Measurements from ENCODE around the gene ARHGEF5.

DNA sequence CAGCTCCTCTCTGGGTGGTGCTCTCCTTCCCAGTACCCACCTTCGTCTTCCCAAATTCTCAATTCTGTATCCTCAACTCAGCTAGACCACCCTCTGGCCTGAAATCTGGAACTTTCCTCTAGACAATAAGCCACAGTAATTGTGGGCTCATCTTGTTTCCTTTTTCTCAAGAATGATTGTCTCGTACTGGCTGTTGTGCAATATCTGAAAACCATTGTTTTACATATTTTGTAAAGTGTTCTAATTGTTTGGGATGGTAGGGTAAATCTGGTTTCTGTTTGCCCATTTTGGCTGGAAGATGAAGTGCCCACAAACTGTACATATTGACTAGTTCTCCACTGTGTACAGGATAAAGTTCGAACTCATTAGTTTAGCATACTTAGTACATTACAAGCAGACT is 59.6 kb downstream of the ARHGEF5 start:
- TF ChIP-seq SRF (IDR thresholded peaks at IDR 0.05; ENCODE audit: low read depth in 2 of 2, low read length in 2 of 2) (no peak), RAD21 (IDR thresholded peaks at IDR 0.05; ENCODE audit: insufficient read depth, low read depth, low read length) (no peak), PAX5 (IDR thresholded peaks at IDR 0.05; ENCODE audit: borderline replicate concordance, low read depth, low read length) (no peak), HDGF (IDR thresholded peaks at IDR 0.05) (no peak), CBX3 (IDR thresholded peaks at IDR 0.05; ENCODE audit: borderline replicate concordance, low read depth) (no peak), ESRRA (IDR thresholded peaks at IDR 0.05; ENCODE audit: low read length) (no peak), POLR2A (IDR thresholded peaks at IDR 0.05; ENCODE audit: low read depth, low read length) (no peak), POLR2AphosphoS5 (IDR thresholded peaks at IDR 0.05; ENCODE audit: low read length) (no peak)
- TF ChIP-seq, protein P1, sequence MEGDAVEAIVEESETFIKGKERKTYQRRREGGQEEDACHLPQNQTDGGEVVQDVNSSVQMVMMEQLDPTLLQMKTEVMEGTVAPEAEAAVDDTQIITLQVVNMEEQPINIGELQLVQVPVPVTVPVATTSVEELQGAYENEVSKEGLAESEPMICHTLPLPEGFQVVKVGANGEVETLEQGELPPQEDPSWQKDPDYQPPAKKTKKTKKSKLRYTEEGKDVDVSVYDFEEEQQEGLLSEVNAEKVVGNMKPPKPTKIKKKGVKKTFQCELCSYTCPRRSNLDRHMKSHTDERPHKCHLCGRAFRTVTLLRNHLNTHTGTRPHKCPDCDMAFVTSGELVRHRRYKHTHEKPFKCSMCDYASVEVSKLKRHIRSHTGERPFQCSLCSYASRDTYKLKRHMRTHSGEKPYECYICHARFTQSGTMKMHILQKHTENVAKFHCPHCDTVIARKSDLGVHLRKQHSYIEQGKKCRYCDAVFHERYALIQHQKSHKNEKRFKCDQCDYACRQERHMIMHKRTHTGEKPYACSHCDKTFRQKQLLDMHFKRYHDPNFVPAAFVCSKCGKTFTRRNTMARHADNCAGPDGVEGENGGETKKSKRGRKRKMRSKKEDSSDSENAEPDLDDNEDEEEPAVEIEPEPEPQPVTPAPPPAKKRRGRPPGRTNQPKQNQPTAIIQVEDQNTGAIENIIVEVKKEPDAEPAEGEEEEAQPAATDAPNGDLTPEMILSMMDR (IDR thresholded peaks at IDR 0.05 in 2 of 3, conservative IDR thresholded peaks at IDR 0.05 in 1 of 3; ENCODE audit: control insufficient read depth in 2 of 3, extremely low read depth in 1 of 3, insufficient read depth in 1 of 3, low read depth in 3 of 3, low read length in 3 of 3): no peak
- TF ChIP-seq, protein P2, sequence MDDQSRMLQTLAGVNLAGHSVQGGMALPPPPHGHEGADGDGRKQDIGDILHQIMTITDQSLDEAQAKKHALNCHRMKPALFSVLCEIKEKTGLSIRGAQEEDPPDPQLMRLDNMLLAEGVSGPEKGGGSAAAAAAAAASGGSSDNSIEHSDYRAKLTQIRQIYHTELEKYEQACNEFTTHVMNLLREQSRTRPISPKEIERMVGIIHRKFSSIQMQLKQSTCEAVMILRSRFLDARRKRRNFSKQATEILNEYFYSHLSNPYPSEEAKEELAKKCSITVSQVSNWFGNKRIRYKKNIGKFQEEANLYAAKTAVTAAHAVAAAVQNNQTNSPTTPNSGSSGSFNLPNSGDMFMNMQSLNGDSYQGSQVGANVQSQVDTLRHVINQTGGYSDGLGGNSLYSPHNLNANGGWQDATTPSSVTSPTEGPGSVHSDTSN (IDR thresholded peaks at IDR 0.05; ENCODE audit: insufficient replicate concordance, low read depth, low read length): no peak
- TF ChIP-seq, protein P3, sequence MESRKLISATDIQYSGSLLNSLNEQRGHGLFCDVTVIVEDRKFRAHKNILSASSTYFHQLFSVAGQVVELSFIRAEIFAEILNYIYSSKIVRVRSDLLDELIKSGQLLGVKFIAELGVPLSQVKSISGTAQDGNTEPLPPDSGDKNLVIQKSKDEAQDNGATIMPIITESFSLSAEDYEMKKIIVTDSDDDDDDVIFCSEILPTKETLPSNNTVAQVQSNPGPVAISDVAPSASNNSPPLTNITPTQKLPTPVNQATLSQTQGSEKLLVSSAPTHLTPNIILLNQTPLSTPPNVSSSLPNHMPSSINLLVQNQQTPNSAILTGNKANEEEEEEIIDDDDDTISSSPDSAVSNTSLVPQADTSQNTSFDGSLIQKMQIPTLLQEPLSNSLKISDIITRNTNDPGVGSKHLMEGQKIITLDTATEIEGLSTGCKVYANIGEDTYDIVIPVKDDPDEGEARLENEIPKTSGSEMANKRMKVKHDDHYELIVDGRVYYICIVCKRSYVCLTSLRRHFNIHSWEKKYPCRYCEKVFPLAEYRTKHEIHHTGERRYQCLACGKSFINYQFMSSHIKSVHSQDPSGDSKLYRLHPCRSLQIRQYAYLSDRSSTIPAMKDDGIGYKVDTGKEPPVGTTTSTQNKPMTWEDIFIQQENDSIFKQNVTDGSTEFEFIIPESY (IDR thresholded peaks at IDR 0.05): no peak
- TF ChIP-seq, protein P4, sequence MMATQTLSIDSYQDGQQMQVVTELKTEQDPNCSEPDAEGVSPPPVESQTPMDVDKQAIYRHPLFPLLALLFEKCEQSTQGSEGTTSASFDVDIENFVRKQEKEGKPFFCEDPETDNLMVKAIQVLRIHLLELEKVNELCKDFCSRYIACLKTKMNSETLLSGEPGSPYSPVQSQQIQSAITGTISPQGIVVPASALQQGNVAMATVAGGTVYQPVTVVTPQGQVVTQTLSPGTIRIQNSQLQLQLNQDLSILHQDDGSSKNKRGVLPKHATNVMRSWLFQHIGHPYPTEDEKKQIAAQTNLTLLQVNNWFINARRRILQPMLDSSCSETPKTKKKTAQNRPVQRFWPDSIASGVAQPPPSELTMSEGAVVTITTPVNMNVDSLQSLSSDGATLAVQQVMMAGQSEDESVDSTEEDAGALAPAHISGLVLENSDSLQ (IDR thresholded peaks at IDR 0.05): no peak

Data from GM12878 (cell line).